Measurements from ENCODE around the gene ZNF618.
"Not testable (repeated sequence)": the region's sequence is repeated elsewhere in the genome, so short reads cannot be mapped to it uniquely, and the experiment has no call there.

The ZNF618 gene

DNA sequence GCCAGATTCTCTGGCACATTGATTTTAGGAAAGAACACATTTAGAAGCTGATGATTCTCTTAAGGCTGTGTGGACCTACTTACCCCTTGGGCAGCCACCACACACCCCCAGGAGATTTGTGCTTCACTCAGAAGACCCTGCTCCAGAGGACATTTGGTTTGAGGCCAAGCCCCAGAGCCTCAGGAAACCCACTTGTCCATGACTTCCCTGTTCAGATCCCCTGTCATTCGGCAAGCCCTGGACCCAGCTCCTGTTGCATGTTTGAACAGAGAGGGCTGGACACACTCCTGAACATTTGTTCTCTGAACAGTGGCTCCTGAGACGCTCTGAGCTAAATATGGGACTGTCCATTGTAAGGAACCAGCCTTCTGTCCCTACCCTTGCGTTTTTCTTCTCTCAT lies 119.9 kb downstream of the ZNF618 start:
- TF ChIP-seq, protein P1, sequence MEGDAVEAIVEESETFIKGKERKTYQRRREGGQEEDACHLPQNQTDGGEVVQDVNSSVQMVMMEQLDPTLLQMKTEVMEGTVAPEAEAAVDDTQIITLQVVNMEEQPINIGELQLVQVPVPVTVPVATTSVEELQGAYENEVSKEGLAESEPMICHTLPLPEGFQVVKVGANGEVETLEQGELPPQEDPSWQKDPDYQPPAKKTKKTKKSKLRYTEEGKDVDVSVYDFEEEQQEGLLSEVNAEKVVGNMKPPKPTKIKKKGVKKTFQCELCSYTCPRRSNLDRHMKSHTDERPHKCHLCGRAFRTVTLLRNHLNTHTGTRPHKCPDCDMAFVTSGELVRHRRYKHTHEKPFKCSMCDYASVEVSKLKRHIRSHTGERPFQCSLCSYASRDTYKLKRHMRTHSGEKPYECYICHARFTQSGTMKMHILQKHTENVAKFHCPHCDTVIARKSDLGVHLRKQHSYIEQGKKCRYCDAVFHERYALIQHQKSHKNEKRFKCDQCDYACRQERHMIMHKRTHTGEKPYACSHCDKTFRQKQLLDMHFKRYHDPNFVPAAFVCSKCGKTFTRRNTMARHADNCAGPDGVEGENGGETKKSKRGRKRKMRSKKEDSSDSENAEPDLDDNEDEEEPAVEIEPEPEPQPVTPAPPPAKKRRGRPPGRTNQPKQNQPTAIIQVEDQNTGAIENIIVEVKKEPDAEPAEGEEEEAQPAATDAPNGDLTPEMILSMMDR (IDR thresholded peaks at IDR 0.05; ENCODE audit: low read depth, low read length, missing control alignments): no peak
- H3K4me3 ChIP-seq (replicated peaks; ENCODE audit: low read depth, low read length): no peak overlapping the region
- no peak for DNase-seq (ENCODE audit: extremely low read depth, low read depth)

DNA sequence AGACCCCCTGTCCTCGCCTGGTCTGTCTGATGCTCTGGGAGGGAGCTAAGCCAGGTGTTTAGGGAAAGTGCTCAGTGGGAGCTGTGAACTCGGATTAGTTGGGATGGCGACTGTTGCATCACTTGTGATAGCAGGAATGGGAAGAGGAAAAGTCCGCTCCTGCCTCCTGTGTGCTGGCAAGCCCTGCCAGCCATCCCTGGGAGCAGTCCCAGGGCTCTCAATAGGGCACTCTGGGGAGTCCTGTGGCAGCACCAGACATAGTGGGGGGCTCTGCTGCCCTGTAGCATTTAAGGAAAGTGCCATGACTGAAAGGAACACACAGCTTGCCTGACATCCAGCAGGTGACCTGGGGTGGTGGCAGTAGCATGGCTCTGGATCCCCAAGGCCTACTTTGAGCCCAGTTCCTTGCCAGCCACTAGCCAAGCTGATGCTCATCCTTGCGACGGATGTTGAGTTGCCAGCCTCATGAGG lies 120.5 kb downstream of the ZNF618 start:
- no peak overlapping the region for H3K4me3 ChIP-seq (replicated peaks; ENCODE audit: low read depth, low read length)
- TF ChIP-seq, protein P1 (IDR thresholded peaks at IDR 0.05; ENCODE audit: low read depth, low read length, missing control alignments): no peak
- DNase-seq (ENCODE audit: extremely low read depth, low read depth): no peak

DNA sequence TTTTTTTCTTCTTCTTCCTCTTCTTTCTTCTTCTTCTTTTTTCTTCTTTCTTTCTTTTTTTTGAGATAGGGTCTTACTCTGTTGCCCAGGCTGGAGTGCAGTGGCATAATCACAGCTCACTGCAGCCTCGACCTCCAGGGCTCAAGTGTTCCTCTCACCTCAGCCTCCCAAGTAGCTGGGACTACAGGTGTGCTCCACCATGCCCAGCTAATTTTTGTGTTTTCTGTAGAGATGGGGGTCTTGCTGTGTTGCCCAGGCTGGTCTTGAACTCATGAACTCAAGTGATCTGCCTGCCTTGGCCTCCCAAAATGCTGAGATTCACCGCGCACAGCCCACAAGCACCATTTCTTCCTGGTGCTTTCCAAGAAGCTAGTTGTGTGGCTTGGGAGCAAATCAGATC lies 121.0 kb downstream of the ZNF618 start:
- H3K4me3 ChIP-seq (replicated peaks; ENCODE audit: low read depth, low read length); DNase-seq (ENCODE audit: extremely low read depth, low read depth): not testable (repeated sequence)

DNA sequence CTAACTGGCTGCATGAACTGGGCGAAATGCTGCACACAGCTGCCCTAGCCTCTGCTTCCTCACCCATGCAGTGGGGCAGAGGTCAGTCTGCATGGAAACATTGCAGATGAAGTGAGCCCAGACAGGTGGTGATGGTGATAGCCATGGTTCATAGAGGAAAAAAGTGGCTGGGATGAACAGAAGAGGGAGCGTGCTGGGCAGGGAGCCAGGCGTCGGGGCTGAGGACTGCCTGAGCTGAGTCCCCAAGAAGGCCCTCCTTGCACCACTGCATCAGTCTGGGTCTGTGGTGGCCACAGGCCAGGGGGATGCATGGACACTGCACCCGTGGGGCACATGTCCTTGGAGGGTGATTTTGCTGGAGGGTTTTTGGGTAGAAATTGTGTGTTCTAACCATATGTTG lies 121.5 kb downstream of the ZNF618 start:
- TF ChIP-seq, protein P1 (IDR thresholded peaks at IDR 0.05; ENCODE audit: low read depth, low read length, missing control alignments): no peak
- no peak for DNase-seq (ENCODE audit: extremely low read depth, low read depth)
- no peak overlapping the region for H3K4me3 ChIP-seq (replicated peaks; ENCODE audit: low read depth, low read length)

DNA sequence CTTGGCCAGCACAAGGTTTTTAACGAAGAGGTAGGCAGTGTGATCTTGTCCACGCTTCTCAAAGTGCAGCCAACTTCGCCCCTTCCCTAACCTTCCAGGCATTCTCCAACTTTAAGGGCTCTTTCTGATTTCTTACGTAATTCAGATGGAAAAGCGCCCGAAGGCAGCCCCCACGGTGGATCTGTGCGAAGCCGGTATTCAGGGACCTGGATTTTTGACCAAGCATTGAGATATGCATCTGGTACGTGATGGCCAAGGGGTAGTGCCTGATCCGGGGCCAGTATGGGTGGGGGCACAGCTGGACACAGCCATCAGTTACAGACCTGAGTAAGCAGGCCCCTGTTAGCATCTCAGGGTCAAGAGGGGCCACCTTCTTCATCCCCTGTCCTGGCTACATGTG lies 122.0 kb downstream of the ZNF618 start:
- no peak for DNase-seq (ENCODE audit: extremely low read depth, low read depth)
- TF ChIP-seq, protein P1 (IDR thresholded peaks at IDR 0.05; ENCODE audit: low read depth, low read length, missing control alignments): no peak
- H3K4me3 ChIP-seq (replicated peaks; ENCODE audit: low read depth, low read length): no peak overlapping the region

DNA sequence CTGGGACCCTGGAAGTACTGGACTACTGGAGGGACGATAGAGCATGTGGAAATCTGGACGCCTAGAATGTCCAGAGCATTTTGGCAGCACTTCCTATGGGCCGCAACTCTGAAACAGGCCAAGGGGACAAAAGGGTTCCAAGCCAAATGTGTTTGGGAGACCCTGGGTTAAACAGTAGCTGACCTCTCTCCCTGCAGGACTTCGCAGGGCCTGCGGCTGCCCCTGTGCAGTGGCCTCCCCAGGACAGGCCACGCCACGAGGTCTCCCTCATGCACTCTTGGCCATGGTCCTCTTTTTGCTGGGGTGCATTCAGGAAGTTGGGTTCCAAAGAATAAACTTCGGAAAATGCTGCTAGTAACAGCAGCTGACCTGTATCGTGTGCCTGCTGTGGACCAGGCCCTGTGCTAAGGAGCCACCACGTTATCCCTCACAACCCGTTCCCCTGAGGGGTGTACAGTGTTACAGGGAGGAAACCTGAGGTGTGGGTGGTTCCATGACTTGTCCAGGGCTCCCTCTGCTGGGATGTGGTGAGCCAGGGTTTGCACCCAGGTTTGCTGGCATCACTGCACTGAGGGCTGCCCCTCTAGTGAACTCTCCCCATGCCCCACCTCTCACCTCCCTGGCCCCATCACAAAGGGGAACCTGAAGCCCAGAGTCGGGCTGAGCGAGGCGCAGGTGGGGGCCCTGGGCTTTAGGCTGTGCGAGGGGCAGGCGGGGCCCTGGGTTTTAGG lies 122.6 kb downstream of the ZNF618 start:
- DNase-seq (ENCODE audit: extremely low read depth, low read depth): no peak

DNA sequence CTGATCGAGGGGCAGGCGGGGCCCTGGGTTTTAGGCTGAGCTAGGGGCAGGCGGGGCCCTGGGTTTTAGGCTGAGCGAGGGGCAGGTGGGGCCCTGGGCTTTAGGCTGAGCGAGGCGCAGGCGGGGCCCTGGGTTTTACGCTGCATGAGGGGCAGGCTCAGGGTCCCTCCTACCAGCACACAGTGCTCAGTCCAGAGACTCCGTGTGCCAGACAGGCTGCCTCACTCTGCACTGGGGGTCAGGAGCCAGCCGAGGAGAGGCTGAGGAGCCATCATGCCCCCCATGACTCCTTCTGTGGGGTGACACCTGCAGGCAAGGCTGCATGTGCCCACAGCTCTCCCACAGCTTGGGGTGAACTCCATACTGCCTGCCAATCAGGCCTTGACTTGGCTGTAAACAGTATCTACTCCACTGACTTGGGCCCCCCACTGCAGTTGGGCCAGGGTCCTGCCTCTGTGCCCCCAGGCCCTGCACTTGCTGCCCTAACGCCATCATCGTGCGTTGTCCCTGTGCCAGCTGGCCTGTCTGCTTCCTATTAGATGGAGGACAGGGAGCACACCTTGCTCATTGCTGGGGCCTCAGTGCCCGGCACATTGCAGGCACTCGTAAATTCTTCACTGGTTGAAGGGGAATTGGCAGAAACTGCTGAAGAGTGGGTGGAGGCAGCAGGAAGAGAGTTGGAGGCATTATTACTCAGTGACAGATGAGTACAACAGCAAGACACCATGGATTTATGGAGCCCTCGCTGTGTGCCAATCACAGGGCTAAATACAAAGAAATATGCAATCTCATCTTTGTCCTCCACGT lies 123.3 kb downstream of the ZNF618 start:
- H3K4me3 ChIP-seq (replicated peaks; ENCODE audit: low read depth, low read length): no peak overlapping the region
- DNase-seq (ENCODE audit: extremely low read depth, low read depth): no peak
- TF ChIP-seq, protein P1 (IDR thresholded peaks at IDR 0.05; ENCODE audit: low read depth, low read length, missing control alignments): no peak

More for the DNA sequence above, 122.6 kb downstream of the ZNF618 start:
- TF ChIP-seq, protein P1 (IDR thresholded peaks at IDR 0.05; ENCODE audit: low read depth, low read length, missing control alignments): peak; percentile 49
- H3K4me3 ChIP-seq (replicated peaks; ENCODE audit: low read depth, low read length): no peak overlapping the region
